Upper lobe of left lung (tissue), 6 donors: ENCODE measurements around the gene ITSN1. TPM values are rescaled to one million over a fixed set of nuclear protein-coding genes. Genes with fewer than 3 reads are reported as not detected.

Experiments used
- ATAC-seq, 2 donors: fragments of 200-7000 bp; cut with Tn5 transposase; one replicate each; pipeline ENCODE4 v1.9.1; 2022; ENCODE audit warnings: mild to moderate bottlenecking in 2 of 2, moderate library complexity in 2 of 2; ENCODE audit not compliant: low FRiP score in 2 of 2
- DNase-seq, 2 donors: peaks; one replicate each; pipeline ENCODE4 v3.0.0-alpha.2; 2019 to 2020
- H3K27ac ChIP-seq, 4 donors: fragments of 200-600 bp; sonication (generic); one replicate each; pipeline ENCODE4 v1.5.1; 2016 to 2019
- H3K27me3 ChIP-seq, 4 donors: fragments of 200-600 bp; sonication (generic); one replicate each; pipeline ENCODE4 v1.5.1; 2017 to 2019
- H3K36me3 ChIP-seq, 4 donors: fragments of 200-600 bp; sonication (generic); one replicate each; pipeline ENCODE4 v1.5.1; 2016 to 2019
- H3K4me1 ChIP-seq, 4 donors: fragments of 200-600 bp; sonication (generic); one replicate each; pipeline ENCODE4 v1.5.1; 2018 to 2019
- H3K4me3 ChIP-seq, 4 donors: fragments of 200-600 bp; sonication (generic); one replicate each; pipeline ENCODE4 v1.5.1; 2017 to 2019; ENCODE audit warnings: mild to moderate bottlenecking in 2 of 4, moderate library complexity in 1 of 4
- H3K9me3 ChIP-seq, 4 donors: fragments of 200-600 bp; sonication (generic); one replicate each; pipeline ENCODE4 v1.5.1; 2018 to 2019
- EP300 ChIP-seq, 4 donors: sonication (generic); formaldehyde crosslinking; IDR thresholded peaks; one replicate each; pipeline ENCODE4 v1.5.1; 2017; ENCODE audit warnings: antibody characterized with exemption in 4 of 4, control low read depth in 2 of 4
- POLR2A ChIP-seq, 4 donors: fragments of 450-650 bp; IDR thresholded peaks; one replicate each; pipeline ENCODE4 v1.5.1; 2016 to 2017; ENCODE audit warnings: antibody characterized with exemption in 4 of 4, mild to moderate bottlenecking in 2 of 4
- POLR2AphosphoS5 ChIP-seq, 2 donors: sonication (generic); formaldehyde crosslinking; IDR thresholded peaks; one replicate each; pipeline ENCODE4 v1.5.1; 2017; ENCODE audit warnings: antibody characterized with exemption in 2 of 2
- WGBS, 2 donors: methylation state at CpG; one replicate each; pipeline ENCODE4 v1.1.5; 2017 to 2018; 5-methylcytosine and 5-hydroxymethylcytosine counted together
- total RNA-seq, 6 donors: library from RNA; depleted of rRNA in 4 of 6; stranded (reverse); fragments of >200 nt in 4 of 6; gene quantifications; one replicate each; pipeline versions ENCODE4 v1.1.0 to v1.2.1, GENCODE V29; 2016 to 2021
- TF ChIP-seq, protein P1 (sequence below), 6 experiments: fragments of 450-650 bp in 4 of 6; fragments of 200-600 bp in 2 of 6; sonication (generic) in 2 of 6; IDR thresholded peaks; one replicate each; pipeline ENCODE4 v1.5.1; 2016 to 2019; ENCODE audit warnings: antibody characterized with exemption in 6 of 6
- donor health status: DM: no; HTN: no; CAD: no; lungs with moderate emphysema.
- donor health status: DM: no; HTN: yes; CAD: no; lungs with severe emphysema.

ITSN1 gene
- total RNA-seq, 6 donors from 2014 or later: 19.3 to 103 (median 38.7) TPM

- WGBS, 2 donors: 94 to 96% methylated on average over 3 of the region's 3 CpGs
- no peak for DNase-seq
- no peaks in the 10 kb centered on the region for H3K27me3 ChIP-seq
- ATAC-seq: no peak
- no peak overlapping the region for H3K4me3 ChIP-seq
- no peak overlapping the region for H3K27ac ChIP-seq
- H3K36me3 ChIP-seq: peaks cover 0 to 18% (median 11%) of the 10 kb centered on the region in 4 donors
- TF ChIP-seq POLR2AphosphoS5 (IDR thresholded peaks at IDR 0.05): no peak
- TF ChIP-seq, protein P1, sequence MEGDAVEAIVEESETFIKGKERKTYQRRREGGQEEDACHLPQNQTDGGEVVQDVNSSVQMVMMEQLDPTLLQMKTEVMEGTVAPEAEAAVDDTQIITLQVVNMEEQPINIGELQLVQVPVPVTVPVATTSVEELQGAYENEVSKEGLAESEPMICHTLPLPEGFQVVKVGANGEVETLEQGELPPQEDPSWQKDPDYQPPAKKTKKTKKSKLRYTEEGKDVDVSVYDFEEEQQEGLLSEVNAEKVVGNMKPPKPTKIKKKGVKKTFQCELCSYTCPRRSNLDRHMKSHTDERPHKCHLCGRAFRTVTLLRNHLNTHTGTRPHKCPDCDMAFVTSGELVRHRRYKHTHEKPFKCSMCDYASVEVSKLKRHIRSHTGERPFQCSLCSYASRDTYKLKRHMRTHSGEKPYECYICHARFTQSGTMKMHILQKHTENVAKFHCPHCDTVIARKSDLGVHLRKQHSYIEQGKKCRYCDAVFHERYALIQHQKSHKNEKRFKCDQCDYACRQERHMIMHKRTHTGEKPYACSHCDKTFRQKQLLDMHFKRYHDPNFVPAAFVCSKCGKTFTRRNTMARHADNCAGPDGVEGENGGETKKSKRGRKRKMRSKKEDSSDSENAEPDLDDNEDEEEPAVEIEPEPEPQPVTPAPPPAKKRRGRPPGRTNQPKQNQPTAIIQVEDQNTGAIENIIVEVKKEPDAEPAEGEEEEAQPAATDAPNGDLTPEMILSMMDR (IDR thresholded peaks at IDR 0.05): no peak
- TF ChIP-seq POLR2A (IDR thresholded peaks at IDR 0.05): no peak
- TF ChIP-seq EP300 (IDR thresholded peaks at IDR 0.05): no peak
- no peaks in the 10 kb centered on the region for H3K9me3 ChIP-seq
- peaks cover 6 to 9% (median 7%) of the 10 kb centered on the region in 4 donors for H3K4me1 ChIP-seq
These were observed 255.4 kb downstream of the ITSN1 start for GRCh38 chr21:33897739-33898138.

GRCh38 chr21:33898586-33898985, 256.3 kb downstream of the ITSN1 start:
- WGBS, 2 donors: 87% methylated on average over 3 of the region's 3 CpGs
- ATAC-seq (no peak), DNase-seq (no peak)
- Histone ChIP-seq H3K27ac (no peak overlapping the region), H3K9me3 (no peaks in the 10 kb centered on the region), H3K4me3 (no peak overlapping the region), H3K27me3 (no peaks in the 10 kb centered on the region), H3K36me3 (peaks cover 6 to 26% (median 20%) of the 10 kb centered on the region in 4 donors), H3K4me1 (peaks cover 6 to 9% (median 7%) of the 10 kb centered on the region in 4 donors)
- TF ChIP-seq POLR2AphosphoS5 (IDR thresholded peaks at IDR 0.05) (no peak), EP300 (IDR thresholded peaks at IDR 0.05) (no peak), POLR2A (IDR thresholded peaks at IDR 0.05) (no peak)
- TF ChIP-seq, protein P1 (IDR thresholded peaks at IDR 0.05): no peak

DNA sequence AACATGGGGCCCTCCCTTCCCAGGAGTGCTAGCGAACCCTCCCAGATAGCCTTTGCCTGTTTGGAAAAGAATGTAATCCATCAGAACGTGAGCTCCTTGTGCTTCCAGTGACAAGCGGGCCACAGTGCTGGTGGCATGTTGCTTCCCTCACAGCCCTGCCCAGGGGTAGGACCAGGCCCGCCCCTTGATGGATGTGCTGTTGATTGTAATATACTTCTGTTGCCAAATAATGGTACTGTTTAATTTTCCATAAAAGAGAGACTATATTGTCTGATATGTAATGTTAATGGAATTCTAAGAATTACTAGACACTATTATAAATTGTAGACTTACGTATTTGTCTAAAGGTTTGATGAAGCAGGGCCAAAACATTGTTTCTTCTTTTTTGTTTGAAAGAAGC, 256.9 kb downstream of the ITSN1 start:
- Histone ChIP-seq H3K27me3 (no peaks in the 10 kb centered on the region), H3K9me3 (no peaks in the 10 kb centered on the region), H3K4me3 (no peak overlapping the region), H3K27ac (peak overlapping the region in 1 of 4 donors; percentile 43), H3K4me1 (peaks cover 6 to 9% (median 7%) of the 10 kb centered on the region in 4 donors), H3K36me3 (peaks cover 12 to 32% (median 25%) of the 10 kb centered on the region in 4 donors)
- DNase-seq (no peak), ATAC-seq (no peak)
- TF ChIP-seq EP300 (IDR thresholded peaks at IDR 0.05) (no peak), POLR2AphosphoS5 (IDR thresholded peaks at IDR 0.05) (no peak), POLR2A (IDR thresholded peaks at IDR 0.05) (no peak)
- TF ChIP-seq, protein P1 (IDR thresholded peaks at IDR 0.05): no peak
- 86 to 88% methylated on average over 5 of the region's 5 CpGs for WGBS, 2 donors

GRCh38 chr21:33901412-33902288, 259.3 kb downstream of the ITSN1 start:
- Histone ChIP-seq H3K36me3 (peaks cover 24 to 57% (median 47%) of the 10 kb centered on the region in 4 donors), H3K27ac (no peak overlapping the region), H3K4me1 (no peaks in the 10 kb centered on the region), H3K4me3 (no peak overlapping the region), H3K9me3 (no peaks in the 10 kb centered on the region), H3K27me3 (no peaks in the 10 kb centered on the region)
- TF ChIP-seq, protein P1 (IDR thresholded peaks at IDR 0.05): peak; percentile 20 to 45 (median 29)
- TF ChIP-seq POLR2AphosphoS5 (IDR thresholded peaks at IDR 0.05): no peak
- TF ChIP-seq POLR2A (IDR thresholded peaks at IDR 0.05): no peak
- DNase-seq (no peak), ATAC-seq (peak in 1 of 2 donors; percentile 84)
- WGBS, 2 donors: 85% methylated on average over 5 to 13 of the region's 13 CpGs
